ELF-1 (cell line): ENCODE measurements around the gene SORCS3.

ENCODE experiments used
- DNase-seq: peaks from one replicate; pipeline ENCODE4 v3.0.0-alpha.2; 2016; ENCODE audit warnings: low read depth, low spot score

The SORCS3 gene

DNA sequence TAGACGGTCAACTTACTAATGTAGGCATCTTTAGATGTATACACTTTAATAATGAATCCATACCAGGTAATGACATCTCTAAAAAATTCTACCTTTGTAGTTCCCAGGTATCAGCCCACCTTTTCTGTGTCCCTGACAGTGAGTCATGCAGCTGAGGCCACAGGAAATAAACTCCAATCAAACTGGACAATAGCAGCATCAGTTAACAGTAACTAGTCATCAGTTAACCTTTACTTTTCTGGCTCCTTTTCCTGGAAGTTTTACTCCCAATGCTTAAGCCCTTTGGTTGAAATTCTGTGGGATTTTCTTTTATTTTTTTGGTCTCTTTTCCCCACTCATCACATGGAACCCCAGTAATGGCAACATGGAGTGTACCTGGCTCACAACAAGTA lies 617.6 kb downstream of the SORCS3 start:
- no peak for DNase-seq

DNA sequence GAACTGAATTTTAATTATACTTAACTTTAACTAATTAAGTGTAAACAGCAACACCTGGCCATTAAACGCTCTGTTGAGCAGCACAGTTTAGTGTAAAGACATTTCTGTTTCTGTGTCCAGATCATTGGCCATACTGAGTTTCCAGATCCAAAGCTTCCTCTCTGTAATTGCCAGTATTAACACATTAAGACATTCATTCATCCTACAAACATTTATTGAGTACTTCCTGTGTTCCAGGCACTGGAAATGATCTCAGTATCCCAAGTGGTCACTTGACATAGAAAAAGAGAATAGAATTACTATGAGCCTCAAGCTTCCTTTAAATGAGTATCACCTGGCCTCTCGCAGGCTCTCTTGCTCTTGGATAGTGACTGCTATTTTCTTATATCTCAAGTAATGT lies 618.1 kb downstream of the SORCS3 start:
- no peak for DNase-seq

DNA sequence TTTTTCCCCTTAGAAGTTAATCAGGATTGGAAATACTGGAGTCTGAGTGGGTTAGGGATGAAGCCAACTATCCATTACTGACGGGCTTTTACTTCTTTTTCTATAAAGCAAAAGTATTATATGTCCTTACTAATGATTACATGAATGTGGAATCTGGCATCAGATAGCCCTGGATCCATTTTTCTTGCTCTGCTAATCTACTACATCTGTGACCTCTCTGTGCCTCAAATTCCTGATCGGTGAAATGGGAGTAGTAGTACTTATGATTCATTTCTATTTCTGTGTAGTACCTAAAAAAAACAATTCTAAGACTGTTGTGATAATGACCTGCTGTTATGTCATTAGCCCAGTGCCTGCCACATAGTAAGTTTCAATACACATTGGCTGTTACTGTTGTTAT lies 621.6 kb downstream of the SORCS3 start:
- no peak for DNase-seq

DNA sequence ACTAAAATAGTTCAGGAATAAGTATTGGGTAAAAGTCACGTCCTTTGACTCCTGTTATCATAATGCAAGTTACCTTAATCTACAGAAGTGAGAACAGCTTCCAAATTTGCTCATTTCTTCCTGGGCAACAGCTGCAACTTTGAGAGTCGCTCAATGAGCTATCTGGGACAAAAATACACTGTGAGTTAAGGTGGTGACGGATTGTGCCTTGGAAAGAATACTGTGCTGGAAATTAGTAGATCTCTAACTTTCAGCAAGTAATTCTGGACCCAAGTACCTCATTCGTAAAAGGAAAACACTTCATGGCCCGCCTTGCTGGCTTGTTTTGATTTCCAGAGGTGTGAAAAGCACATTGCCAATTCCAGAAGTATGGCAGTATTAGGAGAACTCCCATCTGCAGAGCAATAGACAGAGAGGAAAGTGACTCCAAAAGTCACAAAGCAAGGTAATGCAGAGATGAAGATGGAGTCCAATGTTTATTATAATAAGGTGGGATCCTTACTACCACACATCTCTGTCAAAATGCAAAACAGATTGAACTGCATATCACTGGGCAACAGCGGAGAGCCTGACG lies 626.0 kb downstream of the SORCS3 start:
- DNase-seq: no peak

DNA sequence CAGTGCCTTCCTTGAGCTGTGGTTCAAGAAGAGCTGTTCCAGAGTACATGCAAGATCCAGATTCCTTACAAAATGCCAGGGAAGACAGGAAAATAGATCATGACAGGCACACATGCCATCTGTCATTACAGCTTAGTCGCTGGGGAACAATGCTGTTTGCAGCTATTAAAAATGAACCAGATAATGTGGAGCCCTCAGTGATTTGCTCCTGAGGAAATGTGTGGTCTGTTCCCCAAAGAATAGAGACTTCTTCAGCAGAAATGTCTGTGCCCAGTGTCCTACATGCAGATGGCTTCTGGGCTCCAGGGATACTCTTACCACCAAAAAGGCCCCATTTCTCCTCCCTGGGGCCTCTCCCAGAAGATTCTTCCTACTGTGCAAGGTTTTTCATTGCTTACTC lies 627.9 kb downstream of the SORCS3 start:
- DNase-seq: no peak

DNA sequence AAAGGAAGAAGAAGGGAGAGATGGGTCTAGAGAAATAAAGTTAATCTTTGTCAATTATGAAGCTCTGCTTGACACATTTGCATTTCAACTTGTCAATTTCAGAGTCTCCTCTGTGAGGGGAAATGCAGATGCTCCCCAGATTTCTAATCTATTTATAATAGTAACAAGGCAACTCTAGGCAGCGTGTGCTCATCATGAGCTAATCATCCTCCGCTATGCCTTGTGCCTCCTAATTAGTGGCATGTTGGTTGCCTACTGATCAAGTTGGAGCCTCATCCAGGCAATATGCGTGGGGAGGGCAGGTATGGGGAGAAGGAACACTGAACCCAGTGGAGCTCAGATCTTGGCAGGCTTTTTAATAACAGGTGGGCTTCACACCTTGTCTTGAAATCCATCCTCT lies 628.6 kb downstream of the SORCS3 start:
- no peak for DNase-seq

DNA sequence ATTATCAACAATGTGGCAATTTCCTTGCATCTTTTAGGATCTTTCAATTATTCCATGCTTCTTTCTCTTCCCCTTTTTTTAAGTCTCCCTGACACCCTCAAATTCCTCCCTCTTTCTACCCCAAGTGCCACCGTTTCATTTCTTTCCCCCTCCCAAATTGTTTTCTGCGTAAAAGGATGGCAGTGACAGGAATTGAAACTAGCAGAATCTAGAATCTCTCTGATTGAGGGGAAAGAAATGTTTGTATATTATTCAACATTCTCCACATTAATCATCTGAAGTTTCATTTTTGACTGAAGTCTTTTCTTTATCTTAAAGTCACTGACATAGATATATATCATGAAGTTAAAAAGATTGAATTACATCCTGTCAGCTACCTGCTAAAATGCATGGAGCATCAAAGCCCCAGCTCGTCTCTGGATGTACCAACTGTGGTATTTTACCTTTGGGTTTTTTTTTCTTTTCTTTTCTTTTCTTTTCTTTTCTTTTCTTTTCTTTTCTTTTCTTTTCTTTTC lies 633.5 kb downstream of the SORCS3 start:
- DNase-seq: no peak

DNA sequence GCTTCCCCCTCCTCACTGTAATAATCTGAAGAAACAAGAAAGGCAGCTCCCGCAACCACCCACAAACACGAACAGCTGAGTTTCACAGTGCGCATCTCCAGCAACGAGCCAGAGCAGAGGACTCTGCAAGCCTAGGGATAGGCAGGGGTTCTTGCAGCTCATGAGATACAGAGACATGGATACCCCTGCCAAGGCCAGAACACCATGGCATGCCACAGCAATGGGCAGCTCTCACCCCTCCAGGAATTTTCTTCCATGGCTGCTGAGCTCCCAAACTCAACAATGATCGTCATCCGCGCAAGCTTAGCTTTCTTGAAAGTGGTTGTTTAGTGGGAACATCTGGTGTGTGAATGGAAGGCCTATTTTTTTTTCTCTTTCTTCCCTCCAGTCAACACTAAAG lies 637.3 kb downstream of the SORCS3 start:
- no peak for DNase-seq

DNA sequence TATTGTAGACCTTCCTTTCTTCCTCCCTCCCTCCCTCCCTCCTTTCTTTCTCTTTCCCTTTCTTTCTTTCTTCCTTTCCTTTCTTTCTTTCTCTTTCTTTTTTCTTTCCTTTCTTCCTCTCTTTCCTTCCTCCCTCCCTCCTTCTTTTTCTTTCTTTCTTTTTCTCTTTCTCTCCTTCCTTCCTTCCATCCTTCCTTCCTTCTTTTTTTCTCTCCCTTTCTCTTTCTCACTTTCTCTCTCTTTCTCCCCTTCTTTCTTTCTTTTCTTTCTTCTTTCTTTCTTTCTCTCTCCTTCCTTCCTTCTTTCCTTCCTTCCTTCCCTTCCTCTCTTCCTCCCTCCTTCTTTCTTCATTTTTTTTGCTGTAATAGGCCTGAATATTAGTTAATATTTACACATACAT lies 638.0 kb downstream of the SORCS3 start:
- DNase-seq: no peak

DNA sequence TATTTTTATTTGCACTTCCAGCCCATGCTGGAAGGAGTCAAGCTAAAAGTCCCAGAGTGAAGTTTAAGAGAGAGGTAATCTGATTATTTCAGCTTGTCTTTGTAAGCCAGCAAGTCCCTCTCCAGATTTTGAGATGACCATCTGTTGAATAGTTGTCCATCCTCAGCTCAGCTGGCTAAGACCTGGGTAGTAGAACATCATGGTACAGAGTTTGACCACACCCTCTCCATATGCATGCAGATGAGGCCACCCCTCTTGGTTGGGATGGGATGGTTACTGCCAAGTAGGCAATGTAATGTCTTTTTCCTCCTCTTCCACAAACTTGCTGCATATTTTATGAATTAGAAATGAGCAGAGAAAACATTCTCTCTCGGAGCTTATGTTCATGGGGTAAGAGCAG lies 639.8 kb downstream of the SORCS3 start:
- DNase-seq: no peak

DNA sequence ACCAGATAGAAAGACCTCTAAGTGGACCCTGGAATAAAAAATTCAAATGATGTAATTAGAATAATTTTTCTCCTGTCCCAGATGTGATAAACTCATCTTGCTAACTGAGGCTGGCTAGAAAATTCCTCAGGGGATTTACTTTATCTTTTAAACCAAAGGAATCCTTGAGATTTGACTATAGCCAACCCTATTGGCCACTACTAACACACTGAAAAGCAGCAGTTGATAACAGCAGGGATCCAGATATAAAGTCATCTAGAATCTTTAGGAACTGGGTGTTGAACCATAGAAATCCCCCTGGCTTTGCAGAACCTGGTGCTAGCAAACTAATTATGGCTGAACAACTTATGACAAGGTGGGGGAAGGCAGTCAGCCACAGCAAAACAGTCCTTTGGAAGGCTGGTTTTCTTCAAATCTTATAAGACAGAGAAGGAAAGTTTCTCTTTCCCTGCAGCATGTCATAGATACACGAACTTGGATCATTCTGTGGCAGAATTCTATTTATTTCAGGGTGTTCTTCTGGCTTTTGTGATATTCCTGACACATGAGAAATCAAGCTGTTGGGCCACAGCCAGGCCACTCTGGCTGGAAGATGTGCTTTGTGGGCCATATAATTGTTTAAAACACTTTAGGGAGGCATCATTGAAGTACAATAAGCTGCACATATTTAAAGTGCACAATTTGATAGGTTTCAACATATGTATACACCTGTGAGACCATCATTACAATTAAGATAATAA lies 643.6 kb downstream of the SORCS3 start:
- no peak for DNase-seq

DNA sequence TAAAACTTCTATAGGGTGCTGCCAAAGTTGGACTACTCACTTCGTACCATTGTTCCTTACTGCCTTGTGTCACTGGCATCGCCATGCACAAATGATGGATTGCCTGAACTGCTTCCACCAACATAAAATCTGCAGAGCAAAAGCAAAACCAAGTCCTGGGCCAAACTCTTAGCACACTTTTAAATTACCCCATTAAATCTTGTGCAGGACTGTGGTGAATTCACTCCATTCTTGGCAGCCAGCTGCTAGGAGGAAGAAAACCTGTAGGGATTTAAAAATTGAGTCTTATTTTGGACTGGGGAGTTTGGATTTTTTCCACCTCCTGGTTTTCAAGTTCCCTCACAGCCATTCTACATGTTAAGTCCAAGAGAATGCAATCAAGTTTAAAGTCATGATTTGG lies 646.9 kb downstream of the SORCS3 start:
- no peak for DNase-seq

DNA sequence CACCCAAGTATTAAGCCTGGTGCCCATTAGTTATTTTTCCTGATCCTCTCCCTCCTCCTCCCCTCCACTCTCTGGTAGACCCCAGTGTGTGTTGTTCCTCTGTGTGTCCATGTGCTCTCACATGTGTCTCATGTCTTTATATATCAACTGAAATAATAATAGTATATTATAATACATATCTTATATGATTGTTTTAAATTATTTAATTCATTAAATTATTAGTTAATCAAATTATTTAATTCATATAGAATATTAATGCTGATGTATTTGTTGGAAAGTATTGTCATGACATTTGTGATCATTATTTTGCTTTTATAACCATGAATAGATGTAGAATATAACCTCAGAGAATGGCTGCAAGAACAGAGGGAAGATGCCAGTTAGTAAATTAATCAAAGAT lies 647.5 kb downstream of the SORCS3 start:
- no peak for DNase-seq

DNA sequence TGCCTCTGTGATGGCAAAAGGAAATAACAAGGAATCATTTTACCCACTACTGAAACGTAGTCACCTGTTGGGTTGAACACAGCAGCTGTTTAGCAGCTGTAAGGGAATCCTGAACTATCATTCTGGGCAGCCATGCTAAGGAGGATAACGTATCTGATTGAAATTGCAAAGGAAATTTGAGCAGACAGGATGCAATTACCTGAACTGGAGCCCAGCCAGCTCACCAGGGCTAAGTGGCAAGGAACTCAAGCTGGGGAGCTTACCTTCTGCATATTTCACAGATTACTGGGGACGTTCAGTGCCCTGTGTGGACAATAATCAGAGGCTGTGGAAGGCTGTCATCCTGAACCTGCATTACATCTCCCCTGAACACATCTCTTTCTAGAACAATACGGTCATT lies 650.5 kb downstream of the SORCS3 start:
- no peak for DNase-seq

DNA sequence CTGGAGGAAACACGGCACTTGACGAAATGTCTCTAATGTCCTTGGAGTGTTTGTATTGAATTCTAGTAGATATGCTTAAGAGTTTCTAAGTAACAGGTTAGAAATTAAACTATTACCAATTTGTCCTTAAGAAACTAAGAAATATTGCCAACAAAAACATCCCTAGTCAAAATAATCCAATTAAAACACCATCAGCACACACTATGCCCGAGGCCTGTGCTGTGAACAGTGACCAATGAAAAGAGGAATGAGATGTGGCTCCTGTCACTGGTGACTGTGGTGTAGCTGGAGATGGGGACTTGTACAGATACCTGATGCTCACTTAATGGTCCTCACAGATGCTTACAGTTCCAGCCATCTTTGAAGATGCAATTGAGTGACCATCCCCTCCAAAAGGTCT lies 651.1 kb downstream of the SORCS3 start:
- no peak for DNase-seq
